ENCODE data around the gene AK4. TPM values are rescaled to one million over a fixed set of nuclear protein-coding genes. Genes with fewer than 3 reads are reported as not detected.

Gene AK4
- total and polyA plus RNA-seq, 2 of the 8 experiments (the other 6 are each of a cell fraction or from before 2014, with no cell fraction given) = 64.5 to 175 TPM

- CTCF ChIA-PET (ENCODE audit: partially characterized antibody) = interaction anchor here (0.6 to 2.5 kb wide), 7 partner anchors 11 to 964 kb away, joined by 3 to 17 read pairs (median 3); no protein-coding TSS in a partner anchor
- 0 out of 2 replicates have a peak, but pooled peaks have one; percentile 14 for TF ChIP-seq KDM1A (IDR thresholded peaks at IDR 0.05; ENCODE audit: borderline replicate concordance, low read length)
- TF ChIP-seq MAFK (IDR thresholded peaks at IDR 0.05; ENCODE audit: low read depth, low read length) = peak; percentile 43; the same call in 1 of the 2 replicates
- no peak for TF ChIP-seq RAD21 (IDR thresholded peaks at IDR 0.05 in 1 of 2, conservative IDR thresholded peaks at IDR 0.05 in 1 of 2; ENCODE audit: low read depth in 2 of 2, low read length in 2 of 2)
- no peak for TF ChIP-seq SUZ12 (IDR thresholded peaks at IDR 0.05; ENCODE audit: low read length)
- 0 out of 2 replicates have a peak, but pooled peaks have one; percentile 49 for TF ChIP-seq RBBP5 (IDR thresholded peaks at IDR 0.05; ENCODE audit: borderline replicate concordance, low read depth, low read length)
- TF ChIP-seq USF2 (IDR thresholded peaks at IDR 0.05; ENCODE audit: low read length) = no peak
- TF ChIP-seq SIN3A (conservative IDR thresholded peaks at IDR 0.05 in 1 of 2, IDR thresholded peaks at IDR 0.05 in 1 of 2; ENCODE audit: low read depth in 1 of 2, low read length in 2 of 2) = peak in 1 of 2 experiments; percentile 45; a peak in 1 of 4 replicates
- peak; percentile 56; the same call in 1 of the 2 replicates for TF ChIP-seq TEAD4 (IDR thresholded peaks at IDR 0.05; ENCODE audit: low read depth, low read length)
- Histone ChIP-seq H3K4me1 (replicated peaks in 1 of 4; ENCODE audit: control insufficient read depth in 3 of 4, insufficient read depth in 4 of 4, low read length in 3 of 4) (peaks cover 0 to 22% (median 8%) of the 10 kb centered on the region in 4 experiments; a peak in 3 of 7 replicates), H3K23ac (ENCODE audit: insufficient read length) (no peak overlapping the region), H4K20me1 (replicated peaks in 1 of 2; ENCODE audit: control insufficient read depth in 1 of 2, insufficient read depth in 2 of 2, low read length in 2 of 2) (no peaks in the 10 kb centered on the region), H3K14ac (ENCODE audit: insufficient read length) (no peak overlapping the region), H3K9me3 (ENCODE audit: insufficient read depth in 2 of 2, low read depth in 1 of 2, low read length in 1 of 2) (no peaks in the 10 kb centered on the region), H3K4me2 (ENCODE audit: insufficient read depth in 1 of 2, low read depth in 2 of 2, low read length in 2 of 2) (peak overlapping the region; percentile 73), H4K5ac (ENCODE audit: insufficient read length, low read depth, low read length) (peak overlapping the region; percentile 55), H3K79me1 (ENCODE audit: low read depth, low read length) (no peaks in the 10 kb centered on the region), H3K18ac (ENCODE audit: extremely low read depth, low read length) (peak overlapping the region; percentile 42; the same call in 1 of the 2 replicates), H2AK5ac (ENCODE audit: low read depth, low read length) (no peak overlapping the region), H2AFZ (ENCODE audit: low read length) (peak overlapping the region; percentile 55; the same call in 1 of the 2 replicates), H3K27me3 (replicated peaks in 1 of 4; ENCODE audit: control insufficient read depth in 3 of 4, extremely low read depth in 1 of 4, insufficient read depth in 3 of 4, low read length in 3 of 4) (no peaks in the 10 kb centered on the region), H3K4me3 (ENCODE audit: extremely low read depth in 1 of 4, insufficient read depth in 2 of 4, low read depth in 3 of 4, low read length in 4 of 4) (peak overlapping the region; percentile 6 to 56 (median 25); a peak in 7 of 8 replicates), H2BK20ac (ENCODE audit: low read length) (no peak overlapping the region), H2BK12ac (ENCODE audit: low read depth, low read length) (no peak overlapping the region), H4K8ac (ENCODE audit: extremely low read depth, insufficient read depth, low read length) (no peak overlapping the region), H2BK5ac (ENCODE audit: low read depth, low read length) (no peak overlapping the region), H3K9ac (replicated peaks in 1 of 4; ENCODE audit: extremely low read depth in 1 of 4, low read depth in 3 of 4, low read length in 3 of 4) (no peak overlapping the region), H3K36me3 (ENCODE audit: control insufficient read depth in 2 of 4, insufficient read depth in 4 of 4, low read length in 3 of 4) (no peaks in the 10 kb centered on the region), H2BK15ac (ENCODE audit: low read length) (no peak overlapping the region), H3K27ac (ENCODE audit: low read depth, low read length) (no peak overlapping the region), H3K23me2 (ENCODE audit: low read depth, low read length) (0 out of 2 replicates have a peak, but pooled peaks cover 3% of the 10 kb centered on the region), H4K91ac (replicated peaks; ENCODE audit: insufficient read length, low read length) (no peak overlapping the region), H3K79me2 (ENCODE audit: control insufficient read depth in 1 of 2, insufficient read depth in 2 of 2, low read length in 2 of 2) (no peaks in the 10 kb centered on the region), H3K56ac (replicated peaks; ENCODE audit: insufficient read length, low read depth, low read length) (no peak overlapping the region), H2BK120ac (replicated peaks; ENCODE audit: low read depth, low read length) (no peak overlapping the region), H3K4ac (replicated peaks; ENCODE audit: insufficient read length, low read depth, low read length) (no peak overlapping the region)
- 9% methylated on average over 5 of the region's 5 CpGs; no CpG with 5 or more reads in 1 of the 2 experiments for WGBS, 2 experiments (ENCODE audit: extremely low coverage in 1 of 2, insufficient coverage in 1 of 2, insufficient read length in 1 of 2, insufficient replicate concordance in 2 of 2, low coverage in 1 of 2, low lambda C conversion rate in 2 of 2, missing lambda C conversion rate in 1 of 2)
- peak; percentile 52 for FAIRE-seq
- POLR2A ChIA-PET (ENCODE audit: partially characterized antibody) = interaction anchor here (0.9 to 2.2 kb wide), 9 partner anchors 9 to 147 kb away, joined by 3 to 8 read pairs (median 5); partner anchors contain the start of gene DNAJC6
- no peak for DNase-seq (ENCODE audit: low read depth in 1 of 2, low spot score in 2 of 2)
Observed at GRCh38 chr1:65278376-65279069, 130.5 kb downstream of the AK4 start.

Data from H1 (cell line).